Glomerular visceral epithelial cell (primary cell): Measurements from ENCODE around the gene TBX19.

Experiments
- DNase-seq: peaks from one replicate; pipeline ENCODE4 v3.0.0-alpha.2; 2016; ENCODE audit errors: extremely low spot score

The TBX19 gene

GRCh38 chr1:168360151-168361021 lies 79.7 kb downstream of the TBX19 start:
- no peak for DNase-seq

- no peak for DNase-seq
These were observed 80.6 kb downstream of the TBX19 start for GRCh38 chr1:168361252-168361651.

GRCh38 chr1:168362991-168363390 lies 82.3 kb downstream of the TBX19 start:
- DNase-seq = no peak
